NB4 (cell line): Measurements from ENCODE around the gene BRD4.

Experiments used
- POLR2A ChIP-seq: IDR thresholded peaks from 2 replicates; pipeline ENCODE4 v1.6.1; 2011; ENCODE audit warnings: mild to moderate bottlenecking; ENCODE audit not compliant: insufficient read length; ENCODE audit errors: extremely low read depth
- TF ChIP-seq, protein P1 (sequence below): IDR thresholded peaks from one replicate; pipeline ENCODE4 v1.5.1; 2012; ENCODE audit warnings: low read depth, low read length
- TF ChIP-seq, protein P2 (sequence below): IDR thresholded peaks from 2 replicates; pipeline ENCODE4 v1.6.1; 2011; ENCODE audit warnings: low read depth, low read length

DNA sequence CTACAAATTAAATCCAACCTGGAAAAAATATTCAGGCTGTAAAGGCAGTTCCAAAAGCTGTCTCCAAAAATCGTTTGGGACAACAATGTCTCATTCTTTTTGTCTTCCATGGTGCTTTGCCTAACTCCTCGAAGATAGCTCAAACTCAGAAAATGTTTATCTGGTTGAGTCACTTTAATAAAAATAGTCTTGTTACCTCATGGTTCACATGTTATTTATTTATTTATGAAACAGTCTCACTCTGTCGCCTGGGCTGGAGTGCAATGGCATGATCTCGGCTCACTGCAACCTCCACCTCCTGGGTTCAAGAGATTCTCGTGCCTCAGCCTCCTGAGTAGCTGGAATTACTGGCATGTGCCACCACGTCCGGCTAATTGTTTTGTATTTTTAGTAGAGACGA is 4.9 kb upstream of the BRD4 start:
- no peak for TF ChIP-seq POLR2A
- TF ChIP-seq, protein P1, sequence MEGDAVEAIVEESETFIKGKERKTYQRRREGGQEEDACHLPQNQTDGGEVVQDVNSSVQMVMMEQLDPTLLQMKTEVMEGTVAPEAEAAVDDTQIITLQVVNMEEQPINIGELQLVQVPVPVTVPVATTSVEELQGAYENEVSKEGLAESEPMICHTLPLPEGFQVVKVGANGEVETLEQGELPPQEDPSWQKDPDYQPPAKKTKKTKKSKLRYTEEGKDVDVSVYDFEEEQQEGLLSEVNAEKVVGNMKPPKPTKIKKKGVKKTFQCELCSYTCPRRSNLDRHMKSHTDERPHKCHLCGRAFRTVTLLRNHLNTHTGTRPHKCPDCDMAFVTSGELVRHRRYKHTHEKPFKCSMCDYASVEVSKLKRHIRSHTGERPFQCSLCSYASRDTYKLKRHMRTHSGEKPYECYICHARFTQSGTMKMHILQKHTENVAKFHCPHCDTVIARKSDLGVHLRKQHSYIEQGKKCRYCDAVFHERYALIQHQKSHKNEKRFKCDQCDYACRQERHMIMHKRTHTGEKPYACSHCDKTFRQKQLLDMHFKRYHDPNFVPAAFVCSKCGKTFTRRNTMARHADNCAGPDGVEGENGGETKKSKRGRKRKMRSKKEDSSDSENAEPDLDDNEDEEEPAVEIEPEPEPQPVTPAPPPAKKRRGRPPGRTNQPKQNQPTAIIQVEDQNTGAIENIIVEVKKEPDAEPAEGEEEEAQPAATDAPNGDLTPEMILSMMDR = no peak
- TF ChIP-seq, protein P2, sequence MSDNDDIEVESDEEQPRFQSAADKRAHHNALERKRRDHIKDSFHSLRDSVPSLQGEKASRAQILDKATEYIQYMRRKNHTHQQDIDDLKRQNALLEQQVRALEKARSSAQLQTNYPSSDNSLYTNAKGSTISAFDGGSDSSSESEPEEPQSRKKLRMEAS = no peak
